Endothelial cell (in vitro differentiated cells): Measurements from ENCODE around the gene CENPC. TPM values are rescaled to one million over a fixed set of nuclear protein-coding genes. Genes with fewer than 3 reads are reported as not detected.

Experiments
- DNase-seq: peaks from one replicate; pipeline ENCODE4 v3.0.0; 2021; ENCODE audit warnings: low spot score
- H3K27ac Mint-ChIP-seq: one replicate; pipeline ENCODE4 v1.8.0; 2021; ENCODE audit warnings: mixed read lengths, inconsistent platforms; ENCODE audit not compliant: unreplicated experiment
- H3K27me3 Mint-ChIP-seq: one replicate; pipeline ENCODE4 v1.8.0; 2021; ENCODE audit warnings: mild to moderate bottlenecking, moderate library complexity, mixed read lengths, inconsistent platforms; ENCODE audit not compliant: unreplicated experiment
- H3K36me3 Mint-ChIP-seq: one replicate; pipeline ENCODE4 v1.8.0; 2021; ENCODE audit warnings: mild to moderate bottlenecking, low read depth, mixed read lengths, inconsistent platforms; ENCODE audit not compliant: unreplicated experiment
- H3K4me1 Mint-ChIP-seq: one replicate; pipeline ENCODE4 v1.8.0; 2021; ENCODE audit warnings: mild to moderate bottlenecking, mixed read lengths, inconsistent platforms; ENCODE audit not compliant: unreplicated experiment
- H3K4me3 Mint-ChIP-seq: one replicate; pipeline ENCODE4 v1.8.0; 2021; ENCODE audit warnings: mild to moderate bottlenecking, mixed read lengths, inconsistent platforms; ENCODE audit not compliant: unreplicated experiment
- H3K9me3 Mint-ChIP-seq: one replicate; pipeline ENCODE4 v1.8.0; 2021; ENCODE audit warnings: mixed read lengths, inconsistent platforms; ENCODE audit not compliant: unreplicated experiment
- CTCF ChIP-seq: fragments of 200-600 bp; sonication (generic); IDR thresholded peaks from one replicate; pipeline ENCODE4 v1.5.0; 2021; ENCODE audit warnings: antibody characterized with exemption; ENCODE audit not compliant: unreplicated experiment
- total RNA-seq: library from RNA; stranded (reverse); fragmentation: NEBNext Ultra II Directional; extraction: Animal tissue kit (Norgen Biotek cat#: 25700); gene quantifications from one replicate; pipeline ENCODE4 v1.2.1, GENCODE V29; 2021; ENCODE audit not compliant: unreplicated experiment

CENPC gene
- total RNA-seq, 1 donor from 2014 or later: 25.7 TPM

- peaks cover 7% of the 10 kb centered on the region for H3K4me1 Mint-ChIP-seq
- TF ChIP-seq CTCF: no peak
- no peak overlapping the region for H3K4me3 Mint-ChIP-seq
- no peaks in the 10 kb centered on the region for H3K27me3 Mint-ChIP-seq
- peaks cover 9% of the 10 kb centered on the region for H3K36me3 Mint-ChIP-seq
- no peak for DNase-seq
- H3K9me3 Mint-ChIP-seq: no peaks in the 10 kb centered on the region
- no peak overlapping the region for H3K27ac Mint-ChIP-seq
Measured at GRCh38 chr4:67483868-67484602, 61.3 kb downstream of the CENPC start.

GRCh38 chr4:67480810-67481209, 64.5 kb downstream of the CENPC start:
- Mint-ChIP-seq H3K27me3 (no peaks in the 10 kb centered on the region), H3K4me3 (no peak overlapping the region), H3K4me1 (peaks cover 22% of the 10 kb centered on the region), H3K27ac (no peak overlapping the region), H3K36me3 (peaks cover 26% of the 10 kb centered on the region), H3K9me3 (no peaks in the 10 kb centered on the region)
- DNase-seq: no peak
- no peak for TF ChIP-seq CTCF

GRCh38 chr4:67475155-67475554, 70.1 kb downstream of the CENPC start:
- H3K4me3 Mint-ChIP-seq: no peak overlapping the region
- H3K4me1 Mint-ChIP-seq: peaks cover 14% of the 10 kb centered on the region
- H3K27ac Mint-ChIP-seq: no peak overlapping the region
- H3K27me3 Mint-ChIP-seq: no peaks in the 10 kb centered on the region
- no peak for TF ChIP-seq CTCF
- H3K36me3 Mint-ChIP-seq: peaks cover 29% of the 10 kb centered on the region
- no peaks in the 10 kb centered on the region for H3K9me3 Mint-ChIP-seq
- DNase-seq: no peak

GRCh38 chr4:67470871-67471270, 74.4 kb downstream of the CENPC start:
- no peaks in the 10 kb centered on the region for H3K27me3 Mint-ChIP-seq
- H3K9me3 Mint-ChIP-seq: no peaks in the 10 kb centered on the region
- no peak overlapping the region for H3K4me3 Mint-ChIP-seq
- no peak for DNase-seq
- no peak for TF ChIP-seq CTCF
- H3K4me1 Mint-ChIP-seq: no peaks in the 10 kb centered on the region
- H3K36me3 Mint-ChIP-seq: peaks cover 12% of the 10 kb centered on the region
- no peak overlapping the region for H3K27ac Mint-ChIP-seq

GRCh38 chr4:67468830-67469229, 76.5 kb downstream of the CENPC start:
- Mint-ChIP-seq H3K4me1 (no peaks in the 10 kb centered on the region), H3K4me3 (no peak overlapping the region), H3K27me3 (no peaks in the 10 kb centered on the region), H3K36me3 (peaks cover 6% of the 10 kb centered on the region), H3K27ac (no peak overlapping the region), H3K9me3 (no peaks in the 10 kb centered on the region)
- TF ChIP-seq CTCF: no peak
- DNase-seq: no peak
